CD4-positive, alpha-beta T cell treated with Interleukin-10 for 1 hour (primary cell): ENCODE results near the gene LIMCH1.

ENCODE experiments used
- DNase-seq: peaks from one replicate; pipeline ENCODE4 v3.0.0-alpha.2; 2020

The LIMCH1 gene

DNA sequence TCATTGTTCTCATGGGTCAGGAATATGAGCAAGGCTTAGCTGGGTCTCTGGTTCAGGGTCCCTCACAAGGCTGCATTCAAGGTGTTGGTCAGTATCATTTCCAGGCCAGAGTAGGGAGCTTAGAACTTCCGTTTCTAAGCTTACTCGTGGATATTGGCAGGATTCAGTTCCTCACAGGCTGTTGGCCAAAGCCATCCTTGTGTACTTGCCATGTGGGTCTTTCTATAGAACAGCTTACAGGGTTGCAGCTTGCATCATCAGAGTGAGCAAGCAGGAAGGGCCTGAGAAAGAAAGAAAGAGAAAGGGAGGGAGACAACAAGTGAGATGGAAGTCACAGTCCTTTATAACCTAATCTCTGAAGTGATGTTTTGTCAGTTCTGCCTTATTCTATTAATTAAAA lies 5.1 kb upstream of the LIMCH1 start:
- no peak for DNase-seq

DNA sequence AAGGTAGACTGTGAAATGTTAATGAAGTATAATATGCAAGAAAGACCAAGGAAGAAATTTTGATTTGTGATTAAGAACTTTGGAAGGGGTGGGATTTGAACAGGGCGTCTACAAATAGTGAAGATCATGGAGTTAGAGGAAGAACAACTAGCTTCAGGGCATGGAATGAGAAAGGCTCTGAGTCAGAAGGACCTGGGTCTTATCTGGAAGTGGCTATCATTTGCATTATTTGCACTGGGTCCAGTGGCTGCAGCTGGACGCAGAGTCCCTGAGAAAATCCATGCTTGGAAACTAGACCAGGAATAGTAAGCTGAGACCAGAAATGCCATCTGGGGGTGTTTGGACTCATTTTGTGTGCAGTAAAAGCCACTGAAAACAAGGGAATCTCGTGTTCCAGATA lies 4.3 kb upstream of the LIMCH1 start:
- DNase-seq = no peak

DNA sequence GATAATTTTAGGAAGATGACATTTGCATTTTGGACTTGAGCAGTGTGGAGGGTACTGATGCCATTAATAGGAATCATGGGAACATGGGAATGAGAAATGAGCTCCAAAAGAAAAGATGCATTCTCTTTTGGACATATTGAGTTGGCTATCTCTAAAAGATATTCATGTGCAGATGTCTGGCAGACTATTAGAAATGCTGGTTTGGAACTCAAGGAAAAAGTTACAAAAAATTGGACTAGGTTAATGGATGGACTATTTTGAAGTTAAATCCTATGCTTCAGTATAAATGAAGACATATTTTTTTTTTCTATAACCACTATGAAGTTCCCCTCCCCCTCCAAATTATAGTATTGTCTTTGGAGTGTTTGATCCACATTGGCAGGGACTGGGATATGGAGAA lies 3.6 kb upstream of the LIMCH1 start:
- no peak for DNase-seq

DNA sequence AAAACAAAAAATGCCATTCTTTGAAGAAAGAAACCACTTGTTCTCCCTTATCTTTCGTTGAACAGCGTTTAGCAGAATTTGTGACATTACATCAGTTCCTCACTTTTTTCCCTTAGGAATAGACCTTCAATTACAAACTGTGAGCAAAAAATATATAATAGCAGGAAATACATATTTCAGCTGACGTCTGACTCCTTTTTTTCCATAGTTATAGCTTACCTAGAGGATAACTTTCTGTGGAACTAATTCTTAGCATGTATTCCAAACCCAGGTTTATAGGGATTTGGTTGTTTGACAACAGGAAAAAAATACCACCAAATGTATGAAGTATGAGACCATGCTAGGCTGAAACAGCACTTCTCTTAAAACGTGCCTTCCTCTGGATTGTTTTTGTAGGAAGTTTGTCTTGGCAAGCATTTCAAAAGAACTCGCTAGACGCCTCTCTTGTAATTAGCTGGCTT lies 2.0 kb upstream of the LIMCH1 start:
- DNase-seq = no peak

DNA sequence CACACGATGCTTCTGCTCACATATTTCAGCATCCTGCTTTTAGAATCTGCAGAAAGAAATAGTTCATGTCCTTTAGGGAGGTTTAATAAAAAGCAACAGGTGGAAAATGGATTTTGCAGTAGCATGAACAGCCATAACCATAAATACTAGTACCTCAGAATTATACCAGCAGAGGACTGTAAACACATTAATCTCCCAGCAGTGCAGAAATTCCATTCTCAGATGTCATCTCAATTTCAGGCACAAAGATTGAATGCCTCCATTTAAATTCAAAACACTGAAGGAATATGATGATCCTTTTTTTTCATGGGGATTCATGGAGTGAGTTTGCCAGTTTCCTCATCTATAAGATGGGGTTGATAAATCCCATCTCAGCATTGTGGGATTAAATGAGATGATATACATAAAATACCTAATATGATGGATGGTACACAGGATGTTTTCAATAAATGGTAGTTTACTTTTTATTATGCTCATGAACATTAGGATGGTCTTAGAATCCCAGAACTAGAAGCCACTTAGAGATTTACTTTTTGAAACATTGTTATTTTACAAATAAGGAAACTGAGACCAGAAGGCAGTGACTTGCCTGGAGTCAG lies 566 bp upstream of the LIMCH1 start:
- DNase-seq = no peak

- DNase-seq = no peak
Measured at GRCh38 chr4:41538887-41539498, 1.0 kb downstream of the LIMCH1 start.

- DNase-seq = no peak
Measured at GRCh38 chr4:41539711-41540110, 1.8 kb downstream of the LIMCH1 start.

DNA sequence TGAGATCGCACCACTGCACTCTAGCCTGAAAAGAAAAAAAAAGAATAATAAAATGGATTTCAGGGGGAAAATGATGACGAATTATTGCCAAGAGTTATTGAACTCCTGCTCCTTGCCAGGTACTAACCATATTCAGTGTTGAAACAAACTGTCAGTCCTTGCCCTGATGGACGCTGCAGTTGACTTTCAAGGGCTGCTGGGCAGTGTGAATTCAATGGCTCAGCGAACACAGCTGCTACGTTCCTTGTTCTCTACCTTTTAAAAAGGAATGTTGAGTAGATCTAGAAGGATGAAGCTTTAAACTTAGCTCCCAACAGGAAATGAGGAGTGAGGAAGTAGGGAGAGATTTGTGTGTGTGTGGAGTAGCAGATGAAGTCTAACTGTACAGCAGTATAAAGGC lies 2.7 kb downstream of the LIMCH1 start:
- no peak for DNase-seq

DNA sequence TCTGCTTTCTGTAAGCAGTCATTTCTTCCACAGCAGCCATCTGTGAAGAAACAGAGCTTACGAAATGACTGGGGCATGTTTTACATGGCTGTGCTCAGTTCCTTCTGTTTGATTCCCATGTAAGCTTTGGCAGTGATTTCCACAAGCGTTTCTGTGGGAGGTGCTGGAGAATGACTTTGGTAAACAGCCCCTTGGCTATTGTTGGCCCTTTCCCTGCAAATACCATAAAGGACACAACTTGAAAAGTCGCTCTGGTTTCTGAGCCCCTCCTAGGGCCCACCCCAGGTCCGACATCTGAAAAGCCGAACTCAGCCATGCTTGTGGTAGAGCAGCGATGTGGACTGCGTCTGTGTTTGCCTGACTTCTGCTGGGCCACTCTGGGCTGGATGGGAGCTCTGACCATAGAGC lies 3.7 kb downstream of the LIMCH1 start:
- DNase-seq = no peak

GRCh38 chr4:41542526-41543275 lies 4.7 kb downstream of the LIMCH1 start:
- no peak for DNase-seq

DNA sequence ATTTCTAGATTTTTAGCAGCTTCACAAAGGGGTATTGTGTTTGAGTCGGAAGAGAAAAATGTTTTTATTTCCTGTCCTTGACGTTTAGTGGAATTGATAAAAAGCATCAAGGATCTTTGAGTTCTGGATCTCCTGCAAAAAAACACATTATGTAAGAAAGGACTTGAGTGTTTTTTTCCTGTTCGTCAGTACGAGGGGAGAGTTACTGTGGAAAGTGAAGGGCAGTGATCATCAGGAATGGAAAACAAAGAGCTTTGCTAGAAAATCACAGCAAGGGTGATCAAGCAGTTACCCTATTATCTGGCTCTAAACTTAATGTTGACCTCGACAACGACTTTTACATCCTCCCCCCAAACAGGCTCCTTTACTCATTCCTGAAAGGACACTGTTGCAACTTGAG lies 7.3 kb downstream of the LIMCH1 start:
- no peak for DNase-seq

- no peak for DNase-seq
Measured at GRCh38 chr4:41546638-41547037, 8.7 kb downstream of the LIMCH1 start.

GRCh38 chr4:41548305-41548880 lies 10.4 kb downstream of the LIMCH1 start:
- no peak for DNase-seq

DNA sequence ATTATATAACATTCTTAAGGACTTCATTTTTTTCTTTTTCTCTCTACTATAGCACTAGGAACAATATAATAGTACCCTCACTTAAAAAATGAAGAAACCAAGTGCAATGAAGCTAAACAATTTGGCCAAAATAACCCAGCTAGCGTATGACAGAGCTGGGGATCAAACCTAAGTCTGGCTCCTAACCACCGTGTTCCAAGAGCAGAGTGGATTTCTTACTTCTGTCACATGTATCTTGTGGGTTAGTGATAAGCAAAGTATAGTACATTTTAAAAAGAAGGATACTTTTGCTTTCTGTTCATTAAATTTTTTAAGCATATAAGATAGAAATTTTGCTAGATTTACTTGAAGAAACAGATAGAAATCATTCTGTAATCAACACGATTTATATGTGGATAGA lies 11.5 kb downstream of the LIMCH1 start:
- DNase-seq = no peak

GRCh38 chr4:41550308-41550707 lies 12.4 kb downstream of the LIMCH1 start:
- no peak for DNase-seq

- DNase-seq = no peak
Measured at GRCh38 chr4:41551536-41551935, 13.6 kb downstream of the LIMCH1 start.

- no peak for DNase-seq
Measured at GRCh38 chr4:41554905-41555304, 16.9 kb downstream of the LIMCH1 start.

- DNase-seq = no peak
Measured at GRCh38 chr4:41556526-41556925, 18.6 kb downstream of the LIMCH1 start.

- DNase-seq = no peak
Measured at GRCh38 chr4:41559940-41560516, 22.1 kb downstream of the LIMCH1 start.

- DNase-seq = no peak
Measured at GRCh38 chr4:41561244-41561643, 23.3 kb downstream of the LIMCH1 start.

DNA sequence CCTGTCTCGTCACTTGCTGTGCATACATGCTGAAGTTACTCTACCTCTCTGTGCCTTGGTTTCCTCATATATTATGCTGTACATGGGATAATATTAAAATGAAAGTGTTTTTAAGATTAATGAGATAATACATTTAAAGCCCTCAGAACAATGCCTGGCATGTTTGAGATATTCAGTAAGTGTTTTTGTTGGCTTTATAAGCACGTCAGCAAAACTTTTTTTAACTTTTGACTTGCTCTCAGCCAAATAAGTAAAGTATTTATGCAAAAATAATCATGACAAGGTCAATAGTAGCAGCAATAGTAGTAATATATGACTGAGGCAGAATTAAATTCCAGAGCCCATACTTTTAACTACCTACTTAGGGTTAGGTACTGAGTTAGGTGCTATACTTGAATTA lies 29.2 kb downstream of the LIMCH1 start:
- DNase-seq = no peak

GRCh38 chr4:41568363-41568762 lies 30.4 kb downstream of the LIMCH1 start:
- no peak for DNase-seq

GRCh38 chr4:41569961-41570360 lies 32.0 kb downstream of the LIMCH1 start:
- DNase-seq = no peak

- no peak for DNase-seq
Measured at GRCh38 chr4:41571422-41571821, 33.5 kb downstream of the LIMCH1 start.
